SU-DHL-6 (cell line): ENCODE results near the gene GUCY1A2.

Experiments used
- EZH2phosphoT487 ChIP-seq: fragments of 200-600 bp; sonication (generic), shearing (Covaris generic); conservative IDR thresholded peaks from 2 replicates; pipeline ENCODE4 v1.6.1; 2018; ENCODE audit warnings: mild to moderate bottlenecking, antibody characterized with exemption, low read length, moderate library complexity, mixed read lengths
- TF ChIP-seq, protein P1 (sequence below): fragments of 200-600 bp; sonication (generic); IDR thresholded peaks from one replicate; pipeline ENCODE4 v1.5.1; 2017; ENCODE audit warnings: antibody characterized with exemption, mild to moderate bottlenecking, low read length, moderate library complexity; ENCODE audit not compliant: insufficient read depth, poor library complexity, severe bottlenecking

DNA sequence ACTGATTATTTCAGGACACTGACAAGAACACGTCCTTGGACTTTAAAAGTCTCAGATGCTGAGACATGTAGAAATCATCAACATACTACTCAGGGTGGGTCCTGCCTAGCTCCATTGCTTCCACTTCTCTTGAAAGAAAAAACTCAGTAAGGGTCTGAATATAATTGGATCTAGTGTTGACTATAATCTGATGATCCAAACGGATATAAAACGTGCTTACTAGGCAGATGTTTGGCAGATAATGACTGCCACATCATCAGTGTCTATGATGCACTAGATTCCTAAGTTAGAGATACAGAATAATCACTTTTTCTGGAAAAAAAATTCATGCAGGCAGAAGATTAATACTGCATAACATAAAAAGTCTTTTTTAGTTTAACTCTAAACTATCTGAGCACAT, 21.6 kb downstream of the GUCY1A2 start:
- TF ChIP-seq, protein P1, sequence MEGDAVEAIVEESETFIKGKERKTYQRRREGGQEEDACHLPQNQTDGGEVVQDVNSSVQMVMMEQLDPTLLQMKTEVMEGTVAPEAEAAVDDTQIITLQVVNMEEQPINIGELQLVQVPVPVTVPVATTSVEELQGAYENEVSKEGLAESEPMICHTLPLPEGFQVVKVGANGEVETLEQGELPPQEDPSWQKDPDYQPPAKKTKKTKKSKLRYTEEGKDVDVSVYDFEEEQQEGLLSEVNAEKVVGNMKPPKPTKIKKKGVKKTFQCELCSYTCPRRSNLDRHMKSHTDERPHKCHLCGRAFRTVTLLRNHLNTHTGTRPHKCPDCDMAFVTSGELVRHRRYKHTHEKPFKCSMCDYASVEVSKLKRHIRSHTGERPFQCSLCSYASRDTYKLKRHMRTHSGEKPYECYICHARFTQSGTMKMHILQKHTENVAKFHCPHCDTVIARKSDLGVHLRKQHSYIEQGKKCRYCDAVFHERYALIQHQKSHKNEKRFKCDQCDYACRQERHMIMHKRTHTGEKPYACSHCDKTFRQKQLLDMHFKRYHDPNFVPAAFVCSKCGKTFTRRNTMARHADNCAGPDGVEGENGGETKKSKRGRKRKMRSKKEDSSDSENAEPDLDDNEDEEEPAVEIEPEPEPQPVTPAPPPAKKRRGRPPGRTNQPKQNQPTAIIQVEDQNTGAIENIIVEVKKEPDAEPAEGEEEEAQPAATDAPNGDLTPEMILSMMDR = no peak
- TF ChIP-seq EZH2phosphoT487 = no peak
